Uterus (tissue), 4 donors: ENCODE results near the gene FAM120AOS. TPM values are rescaled to one million over a fixed set of nuclear protein-coding genes. Genes with fewer than 3 reads are reported as not detected.

ENCODE experiments used
- DNase-seq, 2 donors: peaks; one replicate each; pipeline ENCODE4 v3.0.0-alpha.2; 2019 to 2020
- H3K27ac ChIP-seq, 2 donors: fragments of 200-600 bp; sonication (generic); 1 replicate in 1 of 2; 2 replicates in 1 of 2; pipeline ENCODE4 v1.5.1; 2016 to 2018
- H3K27me3 ChIP-seq, 2 donors: fragments of 200-600 bp; sonication (generic); one replicate each; pipeline ENCODE4 v1.5.1; 2018 to 2019; ENCODE audit warnings: control low read depth in 1 of 2
- H3K36me3 ChIP-seq, 2 donors: fragments of 200-600 bp; sonication (generic); one replicate each; pipeline ENCODE4 v1.5.1; 2019; ENCODE audit warnings: control low read depth in 1 of 2
- H3K4me1 ChIP-seq, 2 donors: fragments of 200-600 bp; sonication (generic); one replicate each; pipeline ENCODE4 v1.5.1; 2018 to 2019; ENCODE audit warnings: control low read depth in 1 of 2
- H3K4me3 ChIP-seq, 2 donors: fragments of 200-600 bp; sonication (generic); 1 replicate in 1 of 2; 2 replicates in 1 of 2; pipeline ENCODE4 v1.5.1; 2018 to 2019; ENCODE audit warnings: mild to moderate bottlenecking in 1 of 2
- H3K9me3 ChIP-seq, 2 donors: fragments of 200-600 bp; sonication (generic); one replicate each; pipeline ENCODE4 v1.5.1; 2019; ENCODE audit warnings: control low read depth in 1 of 2
- CTCF ChIP-seq, 4 experiments: fragments of 200-600 bp in 2 of 4; fragments of 450-650 bp in 2 of 4; sonication (generic) in 2 of 4; IDR thresholded peaks; one replicate each; pipeline ENCODE4 v1.5.1; 2016 to 2019; ENCODE audit warnings: antibody characterized with exemption in 4 of 4, mild to moderate bottlenecking in 2 of 4, moderate library complexity in 1 of 4
- POLR2A ChIP-seq, 2 donors: fragments of 450-650 bp; IDR thresholded peaks; one replicate each; pipeline ENCODE4 v1.6.1; 2016; ENCODE audit warnings: antibody characterized with exemption in 2 of 2, mild to moderate bottlenecking in 1 of 2, moderate library complexity in 1 of 2
- intact Hi-C: fragments of 100-400 bp; cut with DNase I; formaldehyde crosslinking; loops from one replicate; pipeline ENCODE4 v1.15.1; 2023; ENCODE audit warnings: low total_unique reads
- total RNA-seq, 4 donors: library from RNA; depleted of rRNA in 3 of 4; stranded (reverse); fragments of >200 nt in 3 of 4; gene quantifications; one replicate each; pipeline versions ENCODE4 v1.1.0 to v1.2.4, GENCODE V29; 2014 to 2023
- donor health status: DM: yes; HTN: yes; CAD: no.

The FAM120AOS gene
- total RNA-seq, 4 donors from 2014 or later: 8.5 to 45.2 (median 39.1) TPM

- intact Hi-C loops: no loop called here
- no peak overlapping the region for H3K4me3 ChIP-seq
- no peak overlapping the region for H3K27ac ChIP-seq
- TF ChIP-seq CTCF (IDR thresholded peaks at IDR 0.05) (no peak), POLR2A (IDR thresholded peaks at IDR 0.05) (no peak)
- no peak for DNase-seq
- no peaks in the 10 kb centered on the region for H3K4me1 ChIP-seq
- H3K36me3 ChIP-seq: no peaks in the 10 kb centered on the region
- H3K9me3 ChIP-seq: no peaks in the 10 kb centered on the region
- no peaks in the 10 kb centered on the region for H3K27me3 ChIP-seq
These were observed 18.0 kb downstream of the FAM120AOS start for GRCh38 chr9:93435386-93435785.

- Histone ChIP-seq H3K4me1 (no peaks in the 10 kb centered on the region), H3K4me3 (no peak overlapping the region), H3K27ac (no peak overlapping the region), H3K9me3 (no peaks in the 10 kb centered on the region), H3K27me3 (no peaks in the 10 kb centered on the region), H3K36me3 (no peaks in the 10 kb centered on the region)
- no peak for DNase-seq
- TF ChIP-seq CTCF (IDR thresholded peaks at IDR 0.05) (no peak), POLR2A (IDR thresholded peaks at IDR 0.05) (no peak)
- intact Hi-C loops: no loop called here
These were observed 19.3 kb downstream of the FAM120AOS start for GRCh38 chr9:93434056-93434455.

GRCh38 chr9:93432964-93433363 lies 20.4 kb downstream of the FAM120AOS start:
- intact Hi-C loops: no loop called here
- Histone ChIP-seq H3K9me3 (no peaks in the 10 kb centered on the region), H3K36me3 (no peaks in the 10 kb centered on the region), H3K4me1 (no peaks in the 10 kb centered on the region), H3K27ac (no peak overlapping the region), H3K27me3 (no peaks in the 10 kb centered on the region), H3K4me3 (no peak overlapping the region)
- TF ChIP-seq POLR2A (IDR thresholded peaks at IDR 0.05) (no peak), CTCF (IDR thresholded peaks at IDR 0.05) (no peak)
- DNase-seq: no peak

GRCh38 chr9:93431539-93432105 lies 21.8 kb downstream of the FAM120AOS start:
- TF ChIP-seq POLR2A (IDR thresholded peaks at IDR 0.05) (no peak), CTCF (IDR thresholded peaks at IDR 0.05) (no peak)
- Histone ChIP-seq H3K27me3 (no peaks in the 10 kb centered on the region), H3K4me3 (no peak overlapping the region), H3K4me1 (no peaks in the 10 kb centered on the region), H3K9me3 (no peaks in the 10 kb centered on the region), H3K27ac (no peak overlapping the region), H3K36me3 (no peaks in the 10 kb centered on the region)
- DNase-seq: no peak
- intact Hi-C loops: no loop called here

- no peaks in the 10 kb centered on the region for H3K4me1 ChIP-seq
- intact Hi-C loops: no loop called here
- no peaks in the 10 kb centered on the region for H3K36me3 ChIP-seq
- H3K4me3 ChIP-seq: no peak overlapping the region
- H3K9me3 ChIP-seq: no peaks in the 10 kb centered on the region
- DNase-seq: no peak
- no peaks in the 10 kb centered on the region for H3K27me3 ChIP-seq
- TF ChIP-seq POLR2A (IDR thresholded peaks at IDR 0.05) (no peak), CTCF (IDR thresholded peaks at IDR 0.05) (no peak)
- no peak overlapping the region for H3K27ac ChIP-seq
These were observed 25.6 kb downstream of the FAM120AOS start for GRCh38 chr9:93427655-93428379.
